HG03558 (cell line): Measurements from ENCODE around the gene SMIM5.

Source experiments
- ATAC-seq: cut with Tn5 transposase; IDR thresholded peaks from one replicate; pipeline ENCODE4 v1.9.1; 2021; ENCODE audit warnings: moderate number of reproducible peaks; ENCODE audit not compliant: unreplicated experiment; ENCODE audit errors: extremely low read depth

Gene SMIM5

DNA sequence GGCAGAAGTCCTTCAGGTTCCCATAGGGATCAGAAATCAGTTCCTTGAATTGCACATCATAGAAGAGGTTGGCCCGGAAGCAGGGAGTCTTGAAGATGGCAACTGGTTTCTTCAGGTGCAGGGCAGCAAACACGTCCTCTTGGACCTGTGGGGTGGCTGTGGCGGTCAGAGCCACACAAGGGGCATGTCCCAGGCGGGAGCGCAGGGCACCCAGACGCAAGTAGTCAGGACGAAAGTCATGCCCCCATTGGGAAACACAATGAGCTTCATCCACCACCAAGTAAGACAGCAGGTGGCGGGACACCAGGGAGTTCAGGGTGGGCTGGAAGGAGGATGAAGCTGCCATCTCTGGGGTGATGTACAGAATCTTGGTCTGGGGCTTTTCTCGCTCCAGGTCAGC lies 29.3 kb downstream of the SMIM5 start:
- no peak for ATAC-seq

DNA sequence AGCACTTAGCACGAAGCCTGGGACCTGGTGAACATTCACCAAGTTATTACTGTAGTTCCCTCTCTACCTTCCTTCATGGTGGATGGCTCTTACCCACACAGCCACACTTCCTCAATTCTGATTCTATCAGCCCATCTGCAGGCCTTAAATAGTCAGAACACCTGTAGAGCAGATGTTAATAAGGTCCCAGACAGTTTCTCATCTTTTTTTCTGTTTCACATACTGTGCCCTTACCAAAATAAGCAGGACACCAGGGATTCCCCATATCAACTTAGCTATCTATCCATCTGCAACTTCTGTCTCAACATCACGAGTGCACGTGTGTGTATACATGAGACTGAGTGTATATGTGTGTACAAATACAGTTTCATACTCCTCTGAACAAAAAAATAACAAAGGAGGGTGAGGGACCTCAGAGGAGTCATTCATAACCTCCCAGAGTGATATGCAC lies 30.9 kb downstream of the SMIM5 start:
- peak; percentile 43 for ATAC-seq

DNA sequence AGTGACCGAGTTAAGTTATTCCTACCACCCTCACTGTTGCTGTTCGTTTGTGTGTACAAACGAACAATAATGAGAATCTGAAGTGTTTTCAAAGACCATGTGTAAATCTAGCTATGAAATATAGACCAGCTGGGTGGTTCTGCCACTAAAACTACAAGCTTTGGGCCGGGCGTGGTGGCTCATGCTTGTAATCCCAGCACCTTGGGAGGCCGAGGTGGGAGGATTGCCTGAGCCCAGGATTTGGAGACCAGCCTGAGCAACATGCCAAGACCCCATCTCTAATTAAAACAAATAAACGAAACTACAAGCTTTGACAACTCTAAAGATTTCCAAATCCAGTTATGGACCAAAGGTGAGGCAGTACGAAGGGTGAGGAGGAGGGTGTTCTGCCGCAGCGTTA lies 32.7 kb downstream of the SMIM5 start:
- no peak for ATAC-seq

DNA sequence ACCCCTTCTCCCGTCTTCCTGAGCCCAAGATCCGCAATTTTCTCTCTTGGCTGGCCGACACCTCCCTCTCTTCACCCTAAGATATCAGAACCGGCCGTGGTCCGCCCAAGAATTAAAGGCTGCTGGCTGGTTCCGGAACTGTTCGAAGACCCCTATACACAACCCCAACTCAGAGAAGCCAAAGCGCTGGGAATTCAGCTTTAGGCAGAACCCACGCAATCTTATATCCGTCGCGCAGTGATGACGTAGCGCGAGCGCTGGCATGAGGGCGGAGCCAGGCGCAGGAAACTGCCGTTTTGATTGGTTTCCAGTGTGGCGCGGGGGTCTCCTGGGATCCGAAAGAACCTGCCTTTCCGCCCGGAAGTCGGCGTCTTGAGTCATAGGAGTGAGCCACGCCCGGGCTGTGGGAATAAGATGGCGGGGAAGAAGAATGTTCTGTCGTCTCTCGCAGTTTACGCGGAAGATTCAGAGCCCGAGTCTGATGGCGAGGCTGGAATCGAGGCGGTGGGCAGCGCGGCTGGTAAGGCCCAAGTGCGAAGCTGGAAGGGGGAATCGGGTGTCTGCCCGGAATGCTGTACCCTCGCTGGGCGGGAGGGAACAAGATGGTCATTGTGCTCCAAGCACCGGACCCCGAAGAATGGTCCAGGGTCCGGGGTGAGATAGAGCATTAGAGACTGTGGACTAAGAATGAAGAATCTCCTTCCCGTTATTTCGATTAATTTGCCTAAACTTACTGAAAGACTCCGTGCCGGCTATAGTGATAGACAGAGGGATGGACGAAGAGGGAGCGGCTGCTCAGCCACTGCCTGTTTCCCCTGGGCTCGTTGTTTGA lies 33.9 kb downstream of the SMIM5 start, which contains the start of the genes RECQL5 and SAP30BP:
Gene RECQL5, minus strand, starts transcription at position 196 of the 832 bp plus-strand sequence. CDS start 597 bp downstream, outside the sequence.
Gene SAP30BP, plus strand, starts transcription at position 380 of the 832 bp plus-strand sequence. Its CDS starts 35 bp downstream, at position 415.
- ATAC-seq, result no peak

DNA sequence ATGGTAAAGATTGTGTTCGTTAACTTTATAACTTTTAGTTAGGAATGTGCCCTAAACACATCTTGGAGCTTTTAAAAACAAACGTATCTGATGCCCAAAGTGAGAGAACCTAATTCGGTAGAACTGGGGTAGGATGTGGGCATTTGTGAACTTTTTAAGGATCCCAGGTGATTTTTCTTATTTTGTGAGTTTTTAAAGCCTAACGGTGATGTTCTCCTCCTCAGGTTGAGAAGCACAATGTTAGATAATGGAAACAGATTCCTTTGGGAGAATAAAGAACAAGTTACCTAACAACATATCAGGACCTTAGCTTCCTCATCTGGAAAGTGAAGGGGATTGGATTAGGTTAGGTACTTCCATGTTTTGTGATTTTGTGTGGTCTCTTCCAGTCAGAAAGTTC lies 34.6 kb downstream of the SMIM5 start:
- ATAC-seq, result no peak

DNA sequence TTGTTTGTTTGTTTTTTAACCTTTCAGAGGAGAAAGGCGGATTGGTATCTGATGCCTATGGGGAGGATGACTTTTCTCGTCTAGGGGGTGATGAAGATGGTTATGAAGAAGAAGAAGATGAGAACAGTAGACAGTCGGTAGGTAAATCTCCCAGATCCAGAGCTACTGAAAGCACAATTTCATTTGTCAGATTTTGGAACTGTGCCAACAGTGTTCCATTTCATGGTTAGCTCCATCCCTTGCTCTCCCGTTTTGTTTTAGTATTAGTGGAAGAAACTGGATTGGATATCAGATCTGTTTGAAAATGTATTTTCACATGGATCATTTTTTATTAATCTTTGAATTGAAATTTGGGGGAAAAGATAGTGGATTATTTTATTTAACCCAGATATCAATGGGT lies 35.3 kb downstream of the SMIM5 start:
- ATAC-seq, result no peak

DNA sequence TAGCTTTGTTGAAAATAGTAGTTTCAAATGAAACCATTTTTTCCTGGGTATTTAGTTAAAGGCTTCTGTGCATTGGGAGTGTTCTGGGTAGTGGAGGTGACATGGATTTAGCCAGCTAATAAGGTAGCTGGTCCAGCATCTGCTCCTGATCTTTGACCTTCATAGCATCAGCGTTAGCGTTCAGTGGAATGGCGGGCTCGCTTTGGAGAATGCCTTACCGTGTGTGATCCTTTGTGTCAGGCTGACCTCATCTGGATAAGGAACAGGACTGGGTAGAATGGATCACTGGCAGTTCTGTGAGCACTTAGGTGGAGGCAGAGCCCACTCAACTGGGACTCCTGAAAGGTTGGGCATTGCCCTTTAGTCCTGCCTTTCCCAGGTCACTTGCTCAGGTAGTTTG lies 37.6 kb downstream of the SMIM5 start:
- no peak for ATAC-seq

DNA sequence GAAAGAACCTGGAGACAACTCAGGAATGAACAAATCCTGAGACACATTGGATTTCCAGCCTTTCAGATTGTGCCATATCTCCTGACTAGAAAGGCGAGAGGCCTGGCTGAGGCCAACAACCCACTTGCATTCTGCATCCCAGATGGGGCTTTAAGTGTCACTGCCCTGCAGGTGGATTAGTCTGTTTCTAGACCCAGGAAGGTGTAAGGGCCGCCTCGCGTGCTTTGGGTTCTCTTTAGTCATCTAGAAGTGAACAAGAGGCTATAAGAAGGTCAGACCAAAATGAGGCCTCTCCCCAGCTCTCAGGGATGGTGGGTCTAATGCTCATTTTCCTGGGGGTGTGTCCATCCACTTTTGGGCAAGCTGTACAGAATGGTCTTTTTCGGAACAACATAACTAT lies 38.8 kb downstream of the SMIM5 start:
- no peak for ATAC-seq

DNA sequence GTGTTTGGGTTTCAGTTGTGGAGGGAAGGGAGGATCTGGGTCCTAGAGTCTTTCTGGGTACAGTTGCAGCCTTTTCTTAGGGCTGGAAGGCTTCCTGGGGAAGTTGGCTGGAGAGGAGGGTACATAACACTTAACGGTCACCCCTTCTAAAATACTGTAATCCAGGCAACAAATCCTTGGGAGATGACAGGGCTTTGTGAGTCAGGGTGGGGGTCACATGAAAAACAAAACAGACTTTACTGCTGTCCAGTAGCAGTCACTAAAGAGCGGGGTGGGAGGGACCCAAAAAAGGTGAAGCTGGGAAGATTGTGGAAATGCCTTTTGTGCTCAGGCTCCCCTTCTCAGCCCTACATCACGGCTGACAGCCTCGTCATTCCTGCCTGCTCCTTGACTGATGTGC lies 40.3 kb downstream of the SMIM5 start:
- no peak for ATAC-seq

DNA sequence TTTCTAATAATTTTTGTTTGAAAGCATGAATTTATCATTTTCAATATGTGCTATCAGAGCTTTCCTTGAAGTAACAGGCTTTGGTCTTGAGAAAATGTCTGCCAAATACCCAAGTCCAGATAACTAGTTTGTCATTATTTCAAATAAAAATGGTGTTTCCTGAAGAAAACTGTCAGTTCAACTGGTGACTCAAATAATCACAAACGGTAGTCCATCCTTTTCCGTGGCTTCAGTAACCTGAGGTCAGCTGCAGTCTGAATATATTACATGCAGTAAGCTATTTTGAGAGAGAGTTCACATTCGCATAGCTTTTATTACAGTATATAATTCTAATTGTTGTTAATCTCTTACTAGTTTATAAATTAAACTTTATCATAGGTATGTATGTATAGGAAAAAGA lies 43.2 kb downstream of the SMIM5 start:
- no peak for ATAC-seq

DNA sequence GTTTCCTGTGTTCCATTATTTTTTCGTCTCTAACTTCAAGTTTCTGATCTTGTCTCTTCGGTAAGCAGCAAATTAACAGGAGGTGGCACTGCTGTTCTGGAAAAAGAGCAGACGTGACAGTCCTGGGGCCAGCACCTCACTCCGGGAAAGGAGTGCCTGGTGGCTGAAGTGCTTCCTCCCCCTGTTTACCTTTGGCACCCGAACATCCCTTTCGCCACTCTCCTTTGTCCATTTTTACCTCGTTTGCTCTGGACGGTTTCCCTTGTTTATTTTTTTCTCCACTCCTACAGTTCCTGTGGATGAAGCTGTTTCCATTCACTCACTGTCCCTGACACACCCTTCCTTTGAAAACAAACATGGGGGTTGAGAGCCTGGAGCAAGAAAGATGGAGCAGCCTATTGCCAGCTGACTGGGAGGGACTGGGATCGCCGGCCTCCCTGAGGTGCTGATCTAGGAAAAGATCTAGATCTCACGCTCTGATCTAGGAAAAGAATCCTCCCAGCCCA lies 46.5 kb downstream of the SMIM5 start:
- no peak for ATAC-seq

DNA sequence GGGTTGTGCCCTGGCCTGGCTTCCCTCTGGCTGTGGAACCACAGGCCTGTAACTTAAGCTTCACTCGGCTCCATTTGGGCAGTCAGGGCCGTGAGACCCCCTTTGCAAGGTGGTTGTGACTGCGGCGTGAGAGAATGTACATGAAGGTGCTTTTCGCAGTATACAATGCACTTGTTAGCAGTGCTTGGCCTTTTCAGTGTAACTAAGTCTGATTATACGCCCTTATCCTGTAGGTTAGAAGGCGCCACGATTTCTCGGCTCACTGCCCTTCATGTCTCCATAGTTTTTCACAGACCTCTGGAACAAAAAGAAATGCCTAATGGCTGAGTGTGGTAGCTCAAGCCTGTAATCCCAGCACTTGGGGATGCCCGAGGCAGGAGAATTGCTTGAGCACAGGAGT lies 47.2 kb downstream of the SMIM5 start:
- ATAC-seq, result no peak

DNA sequence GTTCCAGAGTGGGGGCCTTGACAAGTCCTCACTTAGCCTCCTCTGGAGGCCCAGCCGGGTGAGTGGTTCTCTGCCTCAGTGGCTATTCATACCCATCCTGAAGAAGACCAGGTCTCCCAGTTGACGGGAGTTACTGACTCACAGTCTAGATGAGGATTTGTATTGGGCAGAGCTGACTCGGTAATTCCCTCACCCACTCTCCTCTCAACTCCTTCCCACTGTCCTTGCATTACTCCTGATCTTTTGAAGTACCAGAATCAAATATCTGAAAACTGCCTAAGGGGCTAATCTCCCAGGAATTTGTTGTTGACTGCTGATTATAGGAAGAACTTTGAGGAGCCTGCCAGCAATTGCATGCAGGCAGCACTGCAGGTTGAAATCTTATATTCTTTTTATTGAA lies 48.1 kb downstream of the SMIM5 start:
- no peak for ATAC-seq

DNA sequence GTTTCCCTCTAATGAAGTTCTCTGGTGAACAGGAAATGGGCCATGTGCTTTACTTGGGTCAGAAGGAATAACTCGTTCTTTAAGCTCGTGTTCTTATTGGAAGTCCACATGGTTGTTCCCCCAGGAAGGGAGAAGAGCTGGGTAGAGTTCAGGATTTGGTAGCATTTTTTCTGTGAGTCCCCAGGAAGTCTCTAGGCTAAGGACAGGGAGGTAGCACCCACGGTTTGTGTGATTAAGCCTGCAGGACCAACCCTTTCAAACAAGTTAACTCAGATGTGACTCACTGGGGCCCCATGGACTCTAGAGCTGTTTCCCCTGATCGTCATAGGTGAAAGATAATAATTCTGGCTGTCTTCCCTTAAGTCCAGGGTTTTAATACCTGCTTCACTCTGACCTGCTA lies 50.3 kb downstream of the SMIM5 start:
- ATAC-seq, result no peak

DNA sequence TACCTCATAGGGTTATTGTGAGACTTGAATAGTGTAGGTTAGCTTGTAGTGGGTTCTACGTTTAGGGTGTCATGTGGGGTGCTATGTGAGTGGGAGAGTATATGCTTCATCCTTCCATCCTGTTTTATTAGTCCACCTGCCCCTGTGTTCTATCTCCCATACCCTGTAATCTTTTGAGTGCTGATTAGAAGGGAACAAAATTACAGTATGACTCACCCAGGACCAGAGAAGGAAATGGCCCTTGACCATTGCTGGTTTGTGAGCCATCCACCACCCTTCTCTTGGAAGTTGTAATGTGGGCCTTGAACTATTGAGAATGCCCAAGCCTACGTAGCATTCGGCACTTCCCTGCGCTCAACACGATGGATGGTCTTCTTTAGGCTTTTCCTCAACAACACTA lies 51.0 kb downstream of the SMIM5 start:
- no peak for ATAC-seq

DNA sequence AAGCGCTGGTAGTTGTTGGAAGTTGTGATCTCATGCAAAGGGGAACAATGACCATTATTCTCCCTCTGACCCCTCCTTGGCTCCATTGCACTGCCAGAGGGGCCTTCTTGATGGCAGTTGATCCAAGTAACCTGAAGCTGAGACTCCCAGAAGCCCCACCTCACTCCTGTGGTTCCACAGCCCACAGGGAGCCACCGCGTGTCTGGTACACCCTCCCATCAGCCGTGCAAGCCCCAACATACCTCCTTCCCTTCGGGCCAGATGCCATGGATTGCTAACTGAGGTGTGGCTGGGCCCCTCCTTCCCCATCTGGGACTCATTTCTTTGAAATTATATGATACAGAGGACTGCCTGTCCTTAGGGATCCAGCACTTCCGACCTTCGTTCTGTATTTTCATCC lies 51.7 kb downstream of the SMIM5 start:
- no peak for ATAC-seq

DNA sequence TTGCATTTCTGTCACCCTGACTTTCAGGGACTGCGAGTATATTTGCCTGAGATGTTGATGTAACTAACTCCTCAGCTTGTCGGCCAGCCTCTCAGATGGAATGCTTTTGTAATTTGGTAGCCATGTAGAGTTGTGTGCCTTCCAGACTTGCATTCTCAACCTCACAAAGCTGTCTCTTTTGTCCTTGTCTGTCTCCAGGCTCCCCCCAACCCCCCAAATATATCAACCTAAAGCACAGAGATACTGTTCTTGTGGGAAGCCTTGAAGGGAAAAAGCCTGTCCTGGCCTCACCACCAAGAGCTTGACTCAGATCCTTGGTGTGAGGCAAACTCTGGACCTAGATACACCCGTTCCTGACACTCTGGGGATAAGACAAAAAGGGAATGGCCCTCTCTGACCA lies 52.3 kb downstream of the SMIM5 start:
- no peak for ATAC-seq

DNA sequence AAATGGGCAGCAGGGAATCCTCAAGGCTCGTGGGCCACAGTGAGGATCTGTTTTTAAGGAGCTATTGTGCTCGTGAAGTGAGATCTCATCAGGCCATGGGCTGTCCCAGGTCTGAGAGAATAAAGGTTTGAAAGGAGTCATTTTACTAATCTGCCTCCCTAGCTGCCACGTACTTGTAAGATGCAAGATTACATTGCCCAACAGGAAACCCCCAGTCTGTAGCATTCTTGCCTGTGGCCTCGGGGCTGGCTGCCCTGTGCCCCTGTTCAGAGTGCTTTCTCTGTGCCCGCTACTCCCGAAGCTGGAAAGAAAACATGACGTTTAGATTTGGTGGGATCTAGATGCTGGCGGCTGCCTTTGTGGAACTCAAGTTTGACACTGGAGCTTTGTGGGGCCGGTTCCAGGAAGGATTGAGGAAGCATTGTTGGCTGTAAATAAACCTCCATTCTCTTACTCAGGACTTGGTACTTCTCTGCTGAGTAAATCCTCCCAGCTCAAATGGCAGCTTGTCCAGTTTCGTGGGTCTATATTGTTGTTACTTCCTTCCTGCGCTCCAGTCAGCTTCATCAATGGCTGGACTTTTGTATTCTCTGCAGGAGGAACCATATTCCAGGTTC lies 55.1 kb downstream of the SMIM5 start:
- ATAC-seq, result no peak

DNA sequence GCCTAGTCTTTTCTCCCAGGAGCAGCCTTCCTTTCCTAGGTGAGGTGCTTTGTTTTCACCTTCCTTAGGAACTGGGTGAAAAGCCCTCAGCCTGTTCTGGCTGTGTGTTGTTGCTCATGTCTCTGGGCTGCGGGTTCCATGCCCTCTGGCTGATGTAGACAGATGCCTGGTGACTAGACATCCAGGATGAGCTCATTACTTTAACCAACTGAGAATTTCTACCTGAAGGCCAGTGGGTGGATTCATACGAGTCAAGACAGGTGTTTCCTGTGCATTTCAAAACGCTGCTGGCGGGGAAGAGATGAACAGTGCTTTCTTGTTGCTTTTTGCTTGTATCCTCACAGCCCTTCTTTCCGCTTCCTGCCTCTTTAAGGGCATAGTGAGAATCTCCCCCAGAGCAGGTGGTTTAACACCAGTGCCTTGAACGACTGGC lies 56.2 kb downstream of the SMIM5 start:
- no peak for ATAC-seq
